ENCODE measurements around the gene IL15.
"Not testable (repeated sequence)": the region's sequence is repeated elsewhere in the genome, so short reads cannot be mapped to it uniquely, and the experiment has no call there.

DNA sequence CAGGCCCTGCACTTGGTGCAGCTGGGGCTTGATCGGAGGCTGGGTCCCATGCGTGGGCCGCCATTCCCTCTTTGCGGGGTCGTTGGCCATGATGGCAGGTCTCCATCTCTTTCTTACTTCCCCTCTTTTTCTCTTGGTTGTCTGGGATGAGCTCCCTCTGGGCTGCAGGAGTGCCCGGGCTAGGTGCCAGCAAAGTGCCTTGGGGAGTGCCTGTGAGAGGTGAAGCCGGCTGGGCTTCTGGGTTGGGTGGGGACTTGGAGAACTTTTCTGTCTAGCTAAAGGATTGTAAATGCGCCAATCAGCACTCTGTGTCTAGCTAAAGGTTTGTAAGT, 20.8 kb upstream of the IL15 start:
- not testable (repeated sequence) for TF ChIP-seq POLR2A (IDR thresholded peaks at IDR 0.05); POLR2AphosphoS5 (IDR thresholded peaks at IDR 0.05; ENCODE audit: insufficient read depth in 1 of 2, low read depth in 1 of 2)
- TF ChIP-seq, protein P1, sequence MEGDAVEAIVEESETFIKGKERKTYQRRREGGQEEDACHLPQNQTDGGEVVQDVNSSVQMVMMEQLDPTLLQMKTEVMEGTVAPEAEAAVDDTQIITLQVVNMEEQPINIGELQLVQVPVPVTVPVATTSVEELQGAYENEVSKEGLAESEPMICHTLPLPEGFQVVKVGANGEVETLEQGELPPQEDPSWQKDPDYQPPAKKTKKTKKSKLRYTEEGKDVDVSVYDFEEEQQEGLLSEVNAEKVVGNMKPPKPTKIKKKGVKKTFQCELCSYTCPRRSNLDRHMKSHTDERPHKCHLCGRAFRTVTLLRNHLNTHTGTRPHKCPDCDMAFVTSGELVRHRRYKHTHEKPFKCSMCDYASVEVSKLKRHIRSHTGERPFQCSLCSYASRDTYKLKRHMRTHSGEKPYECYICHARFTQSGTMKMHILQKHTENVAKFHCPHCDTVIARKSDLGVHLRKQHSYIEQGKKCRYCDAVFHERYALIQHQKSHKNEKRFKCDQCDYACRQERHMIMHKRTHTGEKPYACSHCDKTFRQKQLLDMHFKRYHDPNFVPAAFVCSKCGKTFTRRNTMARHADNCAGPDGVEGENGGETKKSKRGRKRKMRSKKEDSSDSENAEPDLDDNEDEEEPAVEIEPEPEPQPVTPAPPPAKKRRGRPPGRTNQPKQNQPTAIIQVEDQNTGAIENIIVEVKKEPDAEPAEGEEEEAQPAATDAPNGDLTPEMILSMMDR (IDR thresholded peaks at IDR 0.05): not testable (repeated sequence)
